NCI-H2107 treated with DMSO at 0.1 percent for 48 hours (cell line): Measurements from ENCODE around the gene CDC123.
"Not testable (repeated sequence)": the region's sequence is repeated elsewhere in the genome, so short reads cannot be mapped to it uniquely, and the experiment has no call there.

Experiments
- DNase-seq: peaks from one replicate; lab custom pipeline; 2025; ENCODE audit not compliant: unreplicated experiment; lab: John Stamatoyannopoulos, UW

Gene CDC123

DNA sequence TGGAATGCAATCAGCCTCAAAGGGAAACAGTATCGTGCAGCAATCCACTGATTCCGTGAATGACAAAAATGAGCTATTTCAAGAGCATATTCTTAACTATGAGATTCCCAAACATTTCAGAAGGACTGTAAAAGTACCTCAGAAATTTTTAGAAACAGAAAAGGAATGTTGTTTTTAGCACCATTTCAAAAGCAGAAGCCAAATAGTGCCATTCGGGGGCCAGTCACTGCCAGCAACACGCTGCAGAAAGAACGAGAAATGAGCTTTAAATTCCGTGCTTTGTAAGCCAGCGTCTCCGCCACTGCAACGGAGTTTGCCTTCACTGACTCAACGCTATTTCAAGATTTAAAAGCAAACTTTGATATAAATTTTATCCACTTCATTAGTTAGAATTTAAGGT, 6.6 kb upstream of the CDC123 start:
- DNase-seq, result no peak

DNA sequence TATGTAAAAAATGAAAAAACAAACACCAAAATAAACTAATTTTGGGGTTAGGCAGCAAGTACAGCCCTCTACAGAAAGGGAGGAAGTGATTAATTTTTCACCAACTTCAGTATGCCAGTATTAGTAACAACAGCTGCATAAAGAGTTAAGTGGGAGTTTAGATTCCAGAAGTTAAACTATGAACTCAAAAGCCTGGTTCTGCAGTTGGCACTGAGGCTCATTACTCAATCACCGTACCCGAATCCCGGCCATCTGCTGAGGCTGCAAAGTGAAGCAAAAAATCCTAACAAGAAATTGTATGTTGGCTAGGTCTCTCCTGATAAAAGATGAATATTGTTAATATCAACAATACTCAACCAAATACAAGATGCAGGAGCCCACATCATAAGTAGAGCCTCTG, 4.3 kb upstream of the CDC123 start:
- no peak for DNase-seq

DNA sequence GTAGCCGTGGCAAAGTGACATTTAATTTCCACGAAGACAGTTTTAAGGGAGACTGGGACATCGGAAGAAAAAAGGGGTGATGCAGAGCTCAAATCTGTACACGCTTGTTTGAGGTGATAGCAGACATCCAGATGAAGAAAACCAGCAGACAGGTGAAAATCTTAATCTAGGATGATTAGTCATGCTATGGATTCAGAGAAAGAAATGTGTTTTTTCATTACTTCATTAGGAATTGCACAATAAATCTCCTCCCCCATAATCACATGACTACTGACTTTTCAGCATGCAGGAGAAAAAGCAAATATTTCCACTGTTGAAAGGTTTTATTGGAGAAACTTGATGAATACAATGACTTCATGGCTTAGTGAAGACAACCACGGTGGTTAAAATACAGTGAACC, 2.8 kb upstream of the CDC123 start:
- DNase-seq, result no peak

DNA sequence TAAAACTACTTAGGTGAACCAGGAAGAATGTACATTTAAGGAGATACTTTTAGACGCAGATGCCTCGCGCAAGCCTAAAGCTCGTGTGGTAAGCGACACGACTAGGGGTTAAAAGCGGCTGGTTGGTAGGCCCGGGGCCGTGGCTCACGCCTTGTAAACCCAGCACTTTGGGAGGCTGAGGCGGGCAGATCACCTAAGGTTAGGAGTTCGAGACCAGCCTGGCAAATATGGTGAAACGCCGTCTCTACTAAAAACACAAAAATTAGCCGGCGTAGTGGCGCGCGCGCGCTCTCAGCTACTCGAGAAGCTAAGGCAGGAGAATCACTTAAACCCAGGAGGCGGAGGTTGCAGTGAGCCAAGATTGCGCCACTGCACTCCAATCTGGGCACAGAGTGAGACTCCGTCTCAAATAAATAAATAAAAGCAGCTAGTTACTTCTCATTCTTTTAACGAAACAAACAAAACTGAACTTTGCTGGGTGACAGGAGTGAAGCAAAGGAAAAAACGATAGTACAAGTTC, 1.2 kb upstream of the CDC123 start:
- no peak for DNase-seq

DNA sequence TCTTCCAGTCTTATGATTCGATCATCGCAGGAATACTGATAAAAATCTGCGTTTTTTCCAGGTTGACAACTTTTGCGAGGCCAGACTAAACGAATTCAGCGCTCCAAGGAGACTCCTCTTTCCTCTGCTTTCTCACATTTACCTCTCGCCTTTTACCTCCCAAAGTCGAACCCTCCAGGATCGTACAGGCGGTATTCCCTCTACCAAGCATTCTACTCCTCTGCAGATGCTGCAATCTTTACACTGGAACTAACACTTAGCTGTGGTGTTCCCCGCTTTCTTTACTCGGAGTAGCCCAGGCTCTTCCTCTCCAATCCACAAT, 746 bp upstream of the CDC123 start:
- no peak for DNase-seq

DNA sequence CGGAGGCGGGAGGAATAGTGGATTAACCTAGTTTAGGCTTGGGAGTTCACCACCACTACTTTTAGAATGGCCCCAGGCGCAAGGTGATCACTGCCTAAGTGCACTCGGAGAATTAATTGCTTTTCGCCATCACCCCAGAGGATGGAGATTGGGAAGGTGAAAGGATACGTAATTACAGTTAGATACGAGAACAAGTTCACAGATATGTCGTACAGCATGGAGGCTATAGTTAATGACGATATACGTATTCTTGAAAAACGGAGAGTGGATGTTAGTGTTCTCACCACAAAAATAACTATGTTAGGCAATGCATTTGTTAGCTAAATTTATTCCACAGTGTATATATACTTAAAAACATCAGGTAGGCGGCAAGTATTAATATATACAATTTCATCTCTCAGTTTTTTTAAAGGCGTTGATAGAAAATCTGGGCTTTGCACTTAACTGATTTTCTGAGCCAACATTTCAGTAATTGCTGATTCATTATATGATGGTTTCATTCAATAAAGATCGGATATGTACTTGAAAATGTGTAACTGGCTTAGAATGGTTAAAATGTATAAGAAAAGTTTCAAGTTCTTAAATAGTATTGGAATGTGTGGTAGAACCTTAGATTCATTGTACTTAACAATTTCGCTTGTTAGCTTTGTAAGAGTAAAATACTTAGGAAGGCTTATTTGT, 683 bp downstream of the CDC123 start:
- no peak for DNase-seq

DNA sequence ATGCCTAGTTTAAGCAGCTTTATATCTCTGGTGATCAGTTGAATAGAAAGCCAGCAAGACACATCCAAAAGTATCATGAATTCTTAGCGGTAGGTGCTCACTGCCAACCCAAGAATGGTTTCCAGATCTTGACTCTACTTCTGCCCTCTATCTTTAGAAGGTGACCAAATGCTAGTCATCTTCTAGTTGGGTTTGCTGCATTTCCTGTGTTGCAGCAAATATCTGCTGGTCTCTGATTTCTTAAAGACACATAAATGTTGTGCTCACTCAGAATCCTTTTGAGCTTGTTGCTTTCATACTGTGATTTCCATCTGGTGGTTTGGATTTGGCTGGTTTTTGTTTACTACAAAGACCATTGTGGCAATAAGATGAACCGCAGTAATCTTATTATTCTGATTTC, 2.2 kb downstream of the CDC123 start:
- no peak for DNase-seq

DNA sequence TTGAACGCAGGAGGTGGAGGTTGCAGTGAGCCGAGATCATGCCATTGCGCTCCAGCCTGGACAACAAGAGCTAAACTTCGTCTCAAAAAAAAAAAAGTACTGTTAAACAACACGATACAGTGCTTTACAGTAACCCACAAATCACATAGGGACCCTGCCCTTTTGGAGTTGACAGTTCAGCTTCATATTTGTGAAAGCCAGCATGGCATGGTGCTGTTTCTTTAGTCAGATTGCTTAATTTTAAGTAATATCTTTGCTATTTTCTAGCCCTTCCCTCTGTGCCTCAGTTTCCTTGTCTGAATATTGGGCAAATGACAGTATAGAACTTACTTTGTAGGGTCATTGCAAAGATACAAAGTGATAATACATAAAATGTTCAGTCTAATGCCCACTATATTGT, 4.9 kb downstream of the CDC123 start:
- DNase-seq, result no peak

DNA sequence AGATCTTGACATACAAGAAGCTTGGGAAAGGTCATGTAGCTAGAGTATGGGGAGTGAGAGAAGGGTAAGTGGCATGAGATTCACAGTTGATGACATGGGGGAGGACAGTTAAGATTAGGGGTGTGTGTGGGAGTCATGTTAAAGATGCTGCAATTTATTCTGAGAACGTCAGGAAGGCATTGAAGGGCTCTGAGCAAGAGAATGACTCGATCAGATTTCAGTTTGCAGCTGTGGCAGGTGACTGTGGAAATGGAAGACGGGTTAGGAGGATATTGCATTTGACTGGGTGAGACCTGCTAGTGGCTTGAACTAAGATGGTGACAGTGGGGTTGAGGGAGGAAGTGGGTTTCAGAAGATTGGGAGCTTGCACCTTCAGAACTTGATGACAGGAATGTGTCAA, 5.6 kb downstream of the CDC123 start:
- DNase-seq, result no peak

DNA sequence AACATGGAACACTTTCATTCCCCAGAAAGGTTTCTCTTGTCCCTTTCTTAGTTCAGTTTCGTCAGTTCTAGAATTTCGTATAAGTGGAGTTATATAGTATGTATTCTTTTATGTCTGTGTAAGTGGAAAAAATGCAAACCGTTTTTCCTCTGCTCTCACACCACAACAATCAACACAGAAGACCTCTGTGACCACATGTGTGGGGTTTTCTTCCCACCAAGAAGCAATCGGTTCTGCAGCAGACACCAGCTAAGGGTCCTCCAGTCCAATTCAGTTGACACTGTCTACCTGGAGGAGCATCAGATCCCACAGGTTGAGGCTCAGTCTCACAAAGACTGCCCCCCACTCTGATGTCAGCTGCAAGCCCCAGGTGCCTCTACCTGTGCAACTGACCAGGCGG, 6.2 kb downstream of the CDC123 start:
- DNase-seq, result no peak

DNA sequence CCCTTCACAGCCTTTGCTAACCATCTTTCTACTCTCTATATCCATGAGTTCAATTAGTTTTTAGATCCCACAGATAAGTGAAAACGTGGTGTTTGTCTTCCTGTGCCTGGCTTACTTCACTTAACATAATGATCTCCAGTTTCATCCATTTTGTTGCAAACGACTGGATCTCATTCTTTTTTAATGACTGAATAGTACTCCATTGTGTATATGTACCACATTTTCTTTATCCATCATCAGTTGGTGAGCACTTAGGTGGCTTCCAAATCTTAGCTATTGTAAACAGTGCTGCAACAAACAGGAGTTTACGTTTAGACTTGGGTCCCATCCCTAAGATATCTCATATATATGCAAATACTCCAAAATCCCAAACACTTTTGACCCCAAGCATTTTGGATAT, 9.1 kb downstream of the CDC123 start:
- no peak for DNase-seq

DNA sequence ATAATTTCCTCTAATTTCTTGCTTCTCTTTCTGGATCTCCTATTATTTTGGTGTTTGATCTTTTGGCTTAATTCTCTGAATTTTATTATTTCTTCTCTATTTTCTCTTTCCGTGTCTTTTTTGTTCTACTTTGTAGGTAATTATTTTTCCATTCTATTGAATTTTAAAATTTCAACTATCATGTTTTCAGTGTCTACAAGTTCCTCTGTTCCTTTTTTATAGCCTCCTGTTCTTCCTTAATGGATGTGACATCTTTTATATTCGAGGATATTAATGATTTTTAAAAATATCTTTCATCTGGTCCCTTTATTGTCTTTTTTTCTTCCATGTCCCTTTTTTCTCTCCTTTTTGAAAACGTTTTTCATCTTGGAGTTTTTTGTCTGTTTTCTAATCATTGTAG, 11.1 kb downstream of the CDC123 start:
- no peak for DNase-seq

DNA sequence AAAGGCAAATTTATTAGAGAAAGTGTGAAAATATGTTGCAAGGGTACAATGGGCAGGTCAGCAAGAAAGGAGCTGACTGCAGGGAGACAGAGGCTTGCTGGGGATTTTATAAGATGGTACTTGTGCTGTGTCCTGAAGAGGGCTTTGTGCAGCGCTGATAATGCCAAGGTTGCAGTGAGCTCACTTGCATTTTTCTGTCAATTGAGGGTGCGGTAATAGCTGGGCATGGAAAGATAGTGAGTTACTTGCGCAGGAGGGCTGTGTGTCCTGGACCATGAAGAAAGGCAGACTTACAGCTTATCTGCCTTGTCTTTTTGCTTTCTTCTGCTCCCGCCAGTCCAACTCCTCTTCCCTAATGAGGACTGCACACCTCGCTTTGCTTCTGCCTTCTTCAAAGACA, 12.5 kb downstream of the CDC123 start:
- DNase-seq, result no peak

DNA sequence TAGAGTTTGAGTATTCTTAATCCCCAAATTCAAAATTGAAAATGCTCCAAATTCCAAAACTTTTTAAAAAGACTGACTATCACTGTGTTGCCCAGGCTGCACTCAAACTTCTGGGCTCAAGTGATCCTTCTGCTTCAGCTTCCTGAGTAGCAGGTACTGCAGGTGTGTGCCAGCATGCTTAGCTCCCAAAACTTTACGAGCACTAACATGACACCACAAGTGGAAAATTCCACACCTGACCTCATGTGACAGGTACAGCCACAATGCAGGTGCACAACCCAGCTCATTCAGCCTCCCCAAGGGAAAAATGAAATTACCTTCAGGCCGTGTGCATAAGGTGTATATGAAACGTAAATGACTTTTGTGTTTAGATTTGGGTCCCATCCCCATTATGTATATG, 16.5 kb downstream of the CDC123 start:
- DNase-seq, result peak; percentile 20

DNA sequence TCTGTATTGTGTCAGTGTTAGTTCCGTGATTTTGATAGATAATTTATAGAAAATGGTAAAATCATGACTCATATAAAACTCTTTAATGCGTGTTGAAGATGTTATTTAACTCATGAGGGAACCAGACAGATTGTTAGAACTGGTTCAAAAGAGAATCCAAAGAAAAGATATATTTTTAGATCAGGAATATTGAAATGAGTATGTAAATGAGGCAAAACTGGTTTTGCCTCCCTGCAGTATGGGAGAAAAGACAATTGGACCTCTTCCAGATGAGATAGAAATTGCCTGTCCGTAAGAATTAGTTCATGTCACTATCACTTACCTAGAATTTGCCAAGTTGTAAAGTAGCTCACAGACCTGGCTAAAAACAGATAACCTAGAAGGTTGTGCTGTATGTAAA, 17.6 kb downstream of the CDC123 start:
- DNase-seq, result no peak

DNA sequence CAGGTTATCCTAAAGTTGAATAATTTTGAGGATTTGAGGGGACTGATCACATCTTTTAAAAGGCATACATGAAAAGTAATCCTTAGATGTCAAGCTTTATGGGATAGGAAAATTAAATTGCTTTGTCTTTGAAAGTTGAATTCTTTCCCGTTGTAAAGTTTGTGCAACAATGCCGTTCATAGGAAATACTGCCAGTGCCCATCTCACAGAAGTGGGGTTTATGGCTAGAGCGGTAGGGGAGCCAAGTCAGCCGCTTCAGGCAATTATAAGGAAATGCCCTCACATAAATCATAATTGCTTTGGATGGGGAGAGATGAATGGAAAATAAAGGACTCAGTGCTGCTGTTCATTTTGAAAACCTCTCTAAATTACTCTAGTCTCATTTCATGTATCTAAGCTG, 18.1 kb downstream of the CDC123 start:
- no peak for DNase-seq

DNA sequence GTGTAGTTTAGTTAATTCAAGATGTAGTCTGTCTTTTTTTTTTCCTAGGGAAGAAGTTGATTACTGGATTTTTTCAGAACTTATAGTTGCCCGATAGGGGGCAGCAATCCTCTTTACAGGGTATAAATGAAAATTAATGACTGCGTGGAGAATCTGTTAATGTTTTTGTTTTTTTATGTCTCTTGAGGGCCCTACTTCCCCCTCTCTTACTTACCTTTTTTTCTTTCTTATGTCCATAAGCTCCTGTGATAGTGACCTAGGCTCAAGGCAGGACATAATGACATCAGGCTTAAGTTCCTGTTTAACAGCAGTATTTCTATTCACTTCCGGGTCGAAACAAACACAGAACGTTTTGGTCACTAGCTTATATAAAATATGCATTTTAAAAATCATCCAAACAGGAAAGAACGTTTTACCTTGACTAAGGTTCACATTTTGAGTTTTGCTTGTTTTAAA, 18.8 kb downstream of the CDC123 start:
- DNase-seq, result peak; percentile 33

DNA sequence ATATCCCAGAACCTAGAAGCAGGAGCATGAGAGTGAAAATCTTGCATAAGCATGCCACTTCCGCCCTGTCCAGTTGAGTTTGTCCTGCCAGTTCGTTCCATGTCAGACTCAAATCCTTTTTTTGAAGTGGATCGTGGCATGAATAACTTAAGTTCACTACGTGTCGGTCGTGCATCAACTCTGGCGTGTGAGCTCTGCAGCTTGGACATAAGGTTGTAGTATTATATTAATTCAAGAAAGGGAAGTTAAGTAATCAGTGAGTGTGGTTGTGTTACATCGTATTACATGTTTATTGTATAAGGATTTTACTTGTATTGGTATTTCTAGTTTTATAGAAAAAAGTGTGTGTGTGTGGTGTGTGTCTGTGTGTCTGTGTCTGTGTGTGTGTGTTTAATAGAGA, 23.0 kb downstream of the CDC123 start:
- DNase-seq, result no peak

DNA sequence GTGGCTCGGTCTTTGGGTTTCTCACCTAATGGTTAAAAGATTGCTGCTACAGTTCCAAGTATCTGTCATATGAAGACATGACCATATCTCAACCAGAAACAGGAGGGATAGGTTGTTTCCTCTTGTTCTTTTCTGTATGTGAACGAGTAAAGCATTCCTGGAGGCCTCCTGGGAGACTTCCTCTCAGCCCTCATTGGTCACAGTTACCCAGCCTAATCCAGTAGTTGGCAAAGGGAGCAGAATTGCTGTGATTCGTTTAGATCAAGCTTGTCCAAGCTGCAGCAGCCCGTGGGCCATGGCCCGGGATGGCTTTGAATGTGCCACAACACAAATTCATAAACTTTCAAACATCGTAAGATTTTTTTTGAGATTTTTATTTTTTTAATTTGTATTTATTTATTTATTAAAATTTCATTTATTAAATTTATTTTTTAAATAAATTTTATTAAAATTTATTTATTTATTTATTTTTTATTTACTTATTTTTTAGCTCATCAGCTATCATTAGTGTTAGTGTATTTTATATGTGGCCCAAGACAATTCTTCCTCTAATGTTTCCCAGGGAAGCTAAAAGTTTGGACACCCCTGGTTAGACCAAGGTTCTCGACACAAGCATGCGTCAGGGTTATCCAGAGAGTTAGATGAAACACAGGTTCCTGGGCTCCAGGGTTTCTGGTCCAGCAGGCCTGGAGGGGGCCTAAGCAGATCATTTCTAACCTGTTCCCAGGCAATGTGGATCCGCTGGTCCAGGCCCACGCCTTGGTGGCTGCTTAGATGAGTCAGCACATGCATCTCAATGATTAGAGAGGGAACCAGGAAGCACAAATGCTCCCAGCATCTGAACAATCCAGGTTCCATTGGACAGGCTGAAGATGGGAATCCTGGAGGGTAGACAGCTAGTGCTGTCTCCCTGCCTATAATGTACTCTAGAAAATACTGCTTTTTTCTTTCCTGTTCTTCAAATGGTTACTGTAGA, 25.6 kb downstream of the CDC123 start:
- DNase-seq, result no peak

DNA sequence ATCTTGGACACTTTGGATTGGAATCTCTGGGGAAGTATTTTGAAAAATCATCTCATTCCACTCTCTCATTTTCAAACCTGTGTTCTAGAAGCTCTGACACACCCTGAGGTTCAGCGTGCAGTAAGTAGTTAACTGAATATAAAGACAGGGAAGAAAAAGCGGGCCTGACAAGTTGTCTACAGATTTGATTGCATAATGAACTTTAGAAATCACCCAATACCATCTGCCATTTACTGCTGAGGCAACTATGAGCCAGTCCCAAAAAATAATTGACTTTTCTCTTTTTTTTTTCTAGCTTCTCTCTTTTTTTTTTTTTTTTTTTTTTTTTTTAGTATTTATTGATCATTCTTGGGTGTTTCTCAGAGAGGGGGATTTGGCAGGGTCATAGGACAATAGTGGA, 29.5 kb downstream of the CDC123 start:
- DNase-seq, result no peak

DNA sequence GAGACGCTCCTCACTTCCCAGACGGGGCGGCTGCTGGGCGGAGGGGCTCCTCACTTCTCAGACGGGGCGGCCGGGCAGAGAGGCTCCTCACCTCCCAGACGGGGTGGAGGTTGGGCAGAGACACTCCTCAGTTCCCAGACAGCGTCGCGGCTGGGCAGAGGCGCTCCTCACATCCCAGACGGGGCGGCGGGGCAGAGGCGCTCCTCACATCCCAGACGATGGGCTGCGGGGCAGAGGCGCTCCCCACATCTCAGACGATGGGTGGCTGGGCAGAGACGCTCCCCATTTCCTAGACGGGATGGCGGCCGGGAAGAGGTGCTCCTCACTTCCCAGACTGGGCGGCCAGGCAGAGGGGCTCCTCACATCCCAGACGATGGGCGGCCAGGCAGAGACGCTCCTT, 30.4 kb downstream of the CDC123 start:
- not testable (repeated sequence) for DNase-seq

DNA sequence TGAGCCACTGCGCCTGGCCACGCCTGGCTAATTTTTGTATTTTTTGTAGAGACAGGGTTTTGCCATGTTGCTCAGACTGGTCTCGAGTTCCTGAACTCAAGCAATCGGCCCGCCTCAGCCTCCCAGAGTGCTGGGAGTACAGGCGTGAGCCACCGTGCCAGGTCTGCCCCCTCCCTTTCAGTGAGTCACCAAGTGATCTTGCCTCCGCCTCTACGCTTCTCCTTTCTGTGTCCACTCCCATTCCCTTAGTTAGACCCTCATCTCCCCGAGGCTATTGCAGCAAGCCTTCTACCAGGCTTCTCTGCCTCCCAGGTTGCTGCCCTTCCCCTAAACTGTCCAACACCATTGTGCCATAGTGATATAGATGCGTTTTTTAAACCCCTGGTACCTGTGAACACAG, 32.9 kb downstream of the CDC123 start:
- no peak for DNase-seq
